ENCODE measurements around the gene FOXJ1. TPM values are rescaled to one million over a fixed set of nuclear protein-coding genes. Genes with fewer than 3 reads are reported as not detected.
A peak's percentile ranks its signal among the peaks of the same experiment; 100 is the strongest.

Gene FOXJ1
- total and polyA plus RNA-seq, 2 of the 4 experiments (the other 2 are of a cell fraction) = 0.05 TPM; not detected in 1

DNA sequence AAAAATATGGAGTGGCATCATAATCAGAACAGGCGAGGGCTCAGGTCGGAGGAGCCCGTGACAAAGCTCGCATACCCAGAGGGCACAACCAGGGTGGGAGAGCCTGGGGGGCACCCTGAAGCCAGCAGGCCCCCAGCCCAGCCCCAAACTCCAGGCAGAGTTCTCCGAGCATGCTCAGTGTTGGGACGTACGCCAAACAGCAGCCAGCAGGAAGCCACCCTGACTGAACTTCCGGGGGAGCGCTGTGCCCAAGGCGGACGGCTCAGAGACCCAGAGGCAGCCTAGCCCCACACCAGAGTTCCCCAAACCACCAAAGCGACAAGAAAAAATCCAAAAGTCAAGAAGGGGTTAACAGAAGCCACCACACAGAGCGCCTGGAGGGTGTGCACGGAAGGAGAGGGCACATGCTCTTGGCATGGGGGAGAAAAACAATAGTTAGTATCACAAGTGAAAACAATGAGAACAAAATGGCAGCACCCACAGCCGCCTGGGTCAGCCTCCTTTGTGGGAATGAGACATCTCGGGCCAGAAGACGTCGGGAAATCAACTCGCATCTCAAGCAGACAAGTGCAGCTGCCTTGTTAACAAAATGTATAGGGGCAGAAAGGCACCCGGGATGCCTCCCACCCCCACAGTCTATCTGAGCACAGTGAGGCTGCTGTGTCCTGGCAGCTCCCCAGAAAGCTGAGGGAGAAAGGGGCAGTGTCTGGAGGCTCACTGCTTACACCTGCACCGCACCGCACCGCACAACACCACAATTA lies 49.3 kb downstream of the FOXJ1 start:
- Histone ChIP-seq H2BK5ac (ENCODE audit: low read depth, low read length, poor library complexity, severe bottlenecking) (no peak overlapping the region), H3K9me3 (ENCODE audit: control insufficient read depth, insufficient read depth, low read length) (no peaks in the 10 kb centered on the region), H3K36me3 (ENCODE audit: control insufficient read depth, insufficient read depth, low read length) (peaks cover 69% of the 10 kb centered on the region), H2AFZ (replicated peaks; ENCODE audit: low read length, poor library complexity) (no peak overlapping the region), H3K23ac (ENCODE audit: low read depth, low read length) (no peak overlapping the region), H3K27ac (ENCODE audit: insufficient read depth, low read length) (no peak overlapping the region), H2AK5ac (ENCODE audit: low read depth, low read length) (no peak overlapping the region), H3K4me1 (ENCODE audit: control insufficient read depth, insufficient read depth, low read length) (no peaks in the 10 kb centered on the region), H4K5ac (ENCODE audit: low read depth, low read length) (no peak overlapping the region), H4K91ac (ENCODE audit: insufficient read depth, low read depth, low read length) (no peak overlapping the region), H4K8ac (ENCODE audit: low read depth in 2 of 2, low read length in 2 of 2) (no peak overlapping the region), H3K9ac (ENCODE audit: low read depth, low read length) (no peak overlapping the region), H2BK20ac (ENCODE audit: low read depth, low read length) (no peak overlapping the region), H3K9me1 (ENCODE audit: insufficient read depth, low read length) (no peaks in the 10 kb centered on the region), H3K14ac (replicated peaks; ENCODE audit: low read depth, low read length) (no peak overlapping the region), H2BK120ac (ENCODE audit: low read depth, low read length) (no peak overlapping the region), H2BK15ac (ENCODE audit: low read depth, low read length) (no peak overlapping the region), H3K4me3 (ENCODE audit: insufficient read depth, low read depth, low read length) (no peak overlapping the region), H3K4ac (ENCODE audit: low read depth, low read length) (no peak overlapping the region), H2AK9ac (replicated peaks; ENCODE audit: low read depth, low read length, poor library complexity) (no peak overlapping the region), H4K20me1 (ENCODE audit: insufficient read depth, low read length) (no peaks in the 10 kb centered on the region; the same call in 1 of the 2 replicates), H3K56ac (ENCODE audit: extremely low read depth, insufficient read depth, low read length) (no peak overlapping the region), H3K79me1 (ENCODE audit: low read depth in 1 of 2, low read length in 2 of 2) (peaks cover 5 to 20% of the 10 kb centered on the region in 2 experiments; a peak in 3 of 4 replicates), H3K4me2 (ENCODE audit: low read depth, low read length) (no peak overlapping the region), H3K27me3 (ENCODE audit: control insufficient read depth, insufficient read depth, low read length) (no peaks in the 10 kb centered on the region), H3K18ac (ENCODE audit: low read depth, low read length) (no peak overlapping the region)
- in situ Hi-C loops (cut with MboI; ENCODE audit: low sequenced_read_pairs) (no loop called here), intact Hi-C loops (cut with micrococcal nuclease) (no loop called here), dilution Hi-C loops (cut with HindIII; ENCODE audit: low sequenced_read_pairs, unreplicated experiment) (no loop called here)
- POLR2A ChIA-PET (ENCODE audit: unreplicated experiment) = no interaction called here
- 80% methylated on average over 7 of the region's 23 CpGs; no CpG with 5 or more reads in 1 of the 2 experiments for WGBS, 2 experiments (ENCODE audit: extremely low coverage in 2 of 2, insufficient read length in 1 of 2)
- CTCF ChIA-PET = no interaction called here
- no peak for TF ChIP-seq BHLHE40 (IDR thresholded peaks at IDR 0.05; ENCODE audit: low read depth, low read length)
- TF ChIP-seq, protein P1, sequence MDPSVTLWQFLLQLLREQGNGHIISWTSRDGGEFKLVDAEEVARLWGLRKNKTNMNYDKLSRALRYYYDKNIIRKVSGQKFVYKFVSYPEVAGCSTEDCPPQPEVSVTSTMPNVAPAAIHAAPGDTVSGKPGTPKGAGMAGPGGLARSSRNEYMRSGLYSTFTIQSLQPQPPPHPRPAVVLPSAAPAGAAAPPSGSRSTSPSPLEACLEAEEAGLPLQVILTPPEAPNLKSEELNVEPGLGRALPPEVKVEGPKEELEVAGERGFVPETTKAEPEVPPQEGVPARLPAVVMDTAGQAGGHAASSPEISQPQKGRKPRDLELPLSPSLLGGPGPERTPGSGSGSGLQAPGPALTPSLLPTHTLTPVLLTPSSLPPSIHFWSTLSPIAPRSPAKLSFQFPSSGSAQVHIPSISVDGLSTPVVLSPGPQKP (IDR thresholded peaks at IDR 0.05; ENCODE audit: borderline replicate concordance, low read depth, low read length) = no peak
- no peak for DNase-seq
- BruUV-seq (replicated peaks) = TSS peak; percentile 15
- ATAC-seq (ENCODE audit: low read depth) = no peak

All from IMR-90 (cell line).